ENCODE data around the gene HSPBP1. TPM values are rescaled to one million over a fixed set of nuclear protein-coding genes. Genes with fewer than 3 reads are reported as not detected.

HSPBP1 gene
- total and polyA plus RNA-seq, 2 donors from 2014 or later = 37.6 to 55.9 TPM

DNA sequence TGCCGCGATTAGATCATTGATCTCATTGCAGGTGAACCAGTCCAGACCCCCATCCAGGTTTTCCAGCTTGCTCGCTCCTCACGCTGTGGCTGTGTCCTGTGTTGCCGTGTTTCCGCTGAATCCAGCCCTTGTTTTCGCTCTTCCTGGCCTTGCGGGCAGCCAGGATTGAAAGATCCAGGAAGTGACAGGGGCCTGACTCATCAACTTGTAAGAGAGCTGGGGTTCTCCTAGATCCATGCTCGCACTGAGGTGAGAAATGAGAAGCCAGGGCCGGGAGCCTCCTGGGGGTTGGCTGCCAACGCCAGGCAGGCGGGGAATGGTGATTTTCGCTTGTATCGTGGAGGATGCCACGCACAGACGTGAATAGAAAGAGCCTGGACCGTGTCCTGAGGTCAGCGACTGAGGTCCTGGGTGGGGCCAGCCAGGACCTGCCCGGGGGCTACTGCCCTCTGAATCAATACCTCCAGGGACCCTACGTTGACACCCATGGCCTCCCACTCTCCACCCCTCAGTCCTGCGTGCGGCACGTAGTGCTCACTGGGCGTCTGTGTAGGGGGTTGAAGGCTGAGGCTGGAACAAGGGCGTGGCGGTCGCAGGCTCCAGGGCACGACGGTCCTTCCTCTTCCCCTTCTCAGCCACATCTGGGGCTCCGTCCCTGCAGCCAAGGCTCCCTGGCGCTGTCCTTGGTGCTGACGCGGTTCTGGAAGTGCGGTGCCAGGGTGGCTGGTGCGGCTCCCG lies 63.3 kb downstream of the HSPBP1 start:
- Histone ChIP-seq H3K9me3 (ENCODE audit: control insufficient read depth in 2 of 3, insufficient read depth in 1 of 3, low read length in 3 of 3) (peaks cover 0 to 4% (median 2%) of the 10 kb centered on the region in 3 donors), H3K4me3 (ENCODE audit: low read length in 3 of 3) (peak overlapping the region in 1 of 3 donors; percentile 39), H3K27ac (ENCODE audit: low read depth in 2 of 2, low read length in 2 of 2) (no peak overlapping the region), H3K36me3 (ENCODE audit: control insufficient read depth in 2 of 3, insufficient read depth in 3 of 3, low read length in 3 of 3) (no peaks in the 10 kb centered on the region), H3K9ac (ENCODE audit: low read length in 3 of 3) (no peak overlapping the region), H3K27me3 (ENCODE audit: control insufficient read depth, insufficient read depth, low read length) (no peaks in the 10 kb centered on the region), H3K4me1 (ENCODE audit: control insufficient read depth in 2 of 3, insufficient read depth in 2 of 3, low read depth in 1 of 3, low read length in 3 of 3) (peaks cover 0 to 2% (median 0%) of the 10 kb centered on the region in 3 donors)
- DNase-seq = peak; percentile 77 to 90 (median 87)
- TF ChIP-seq, protein P1, sequence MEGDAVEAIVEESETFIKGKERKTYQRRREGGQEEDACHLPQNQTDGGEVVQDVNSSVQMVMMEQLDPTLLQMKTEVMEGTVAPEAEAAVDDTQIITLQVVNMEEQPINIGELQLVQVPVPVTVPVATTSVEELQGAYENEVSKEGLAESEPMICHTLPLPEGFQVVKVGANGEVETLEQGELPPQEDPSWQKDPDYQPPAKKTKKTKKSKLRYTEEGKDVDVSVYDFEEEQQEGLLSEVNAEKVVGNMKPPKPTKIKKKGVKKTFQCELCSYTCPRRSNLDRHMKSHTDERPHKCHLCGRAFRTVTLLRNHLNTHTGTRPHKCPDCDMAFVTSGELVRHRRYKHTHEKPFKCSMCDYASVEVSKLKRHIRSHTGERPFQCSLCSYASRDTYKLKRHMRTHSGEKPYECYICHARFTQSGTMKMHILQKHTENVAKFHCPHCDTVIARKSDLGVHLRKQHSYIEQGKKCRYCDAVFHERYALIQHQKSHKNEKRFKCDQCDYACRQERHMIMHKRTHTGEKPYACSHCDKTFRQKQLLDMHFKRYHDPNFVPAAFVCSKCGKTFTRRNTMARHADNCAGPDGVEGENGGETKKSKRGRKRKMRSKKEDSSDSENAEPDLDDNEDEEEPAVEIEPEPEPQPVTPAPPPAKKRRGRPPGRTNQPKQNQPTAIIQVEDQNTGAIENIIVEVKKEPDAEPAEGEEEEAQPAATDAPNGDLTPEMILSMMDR (IDR thresholded peaks at IDR 0.05; ENCODE audit: borderline replicate concordance, extremely low read depth, insufficient read depth) = no peak
- intact Hi-C loops (cut with DNase I) = no loop called here
- no peak for FAIRE-seq

DNA sequence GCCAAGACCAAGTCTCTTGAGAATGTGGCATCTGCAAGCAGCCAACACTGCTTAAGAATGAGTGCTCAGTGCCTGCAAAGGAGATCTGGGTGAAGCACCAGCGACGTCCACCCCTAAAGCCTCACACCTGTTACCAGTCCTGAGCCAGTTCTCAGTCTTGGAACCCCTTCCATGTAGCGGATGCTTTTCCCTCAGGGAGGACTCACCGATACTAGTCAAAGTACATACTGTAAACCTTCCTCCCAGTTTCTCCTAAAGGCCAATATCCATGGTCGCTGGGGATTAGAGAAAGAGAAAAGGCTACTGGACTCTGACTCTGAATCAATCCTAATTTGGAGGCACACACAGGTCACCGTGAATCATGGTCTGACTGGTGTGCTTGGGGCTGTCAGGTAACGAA lies 66.4 kb downstream of the HSPBP1 start:
- Histone ChIP-seq H3K27me3 (ENCODE audit: control insufficient read depth, insufficient read depth, low read length) (no peaks in the 10 kb centered on the region), H3K36me3 (ENCODE audit: control insufficient read depth in 2 of 3, insufficient read depth in 3 of 3, low read length in 3 of 3) (no peaks in the 10 kb centered on the region), H3K4me1 (ENCODE audit: control insufficient read depth in 2 of 3, insufficient read depth in 2 of 3, low read depth in 1 of 3, low read length in 3 of 3) (peaks cover 0 to 2% (median 0%) of the 10 kb centered on the region in 3 donors), H3K9me3 (ENCODE audit: control insufficient read depth in 2 of 3, insufficient read depth in 1 of 3, low read length in 3 of 3) (peaks cover 0 to 4% (median 2%) of the 10 kb centered on the region in 3 donors), H3K9ac (ENCODE audit: low read length in 3 of 3) (no peak overlapping the region), H3K4me3 (ENCODE audit: low read length in 3 of 3) (no peak overlapping the region), H3K27ac (ENCODE audit: low read depth in 2 of 2, low read length in 2 of 2) (no peak overlapping the region)
- intact Hi-C loops (cut with DNase I) = no loop called here
- FAIRE-seq (no peak), DNase-seq (no peak)
- TF ChIP-seq, protein P1 (IDR thresholded peaks at IDR 0.05; ENCODE audit: borderline replicate concordance, extremely low read depth, insufficient read depth) = no peak

DNA sequence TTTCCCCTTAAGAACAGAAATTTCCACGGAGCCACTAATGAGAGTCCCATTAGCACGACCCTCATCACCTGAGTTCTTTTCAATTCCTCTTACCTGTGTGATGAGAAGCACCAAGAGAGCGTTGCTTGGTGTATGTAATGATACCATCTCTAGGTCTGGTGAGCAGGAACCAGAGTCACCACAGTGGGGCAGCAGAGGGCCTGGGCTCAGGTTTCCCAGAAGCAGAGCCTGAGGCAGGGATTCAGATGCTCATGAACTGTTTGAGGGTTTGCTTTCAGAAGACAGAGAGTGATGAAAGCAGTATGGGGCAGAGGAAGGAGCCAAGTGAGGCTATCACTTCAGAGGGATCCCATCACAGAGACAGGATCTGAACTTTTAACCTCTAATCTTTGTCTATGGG lies 67.5 kb downstream of the HSPBP1 start:
- Histone ChIP-seq H3K4me1 (ENCODE audit: control insufficient read depth in 2 of 3, insufficient read depth in 2 of 3, low read depth in 1 of 3, low read length in 3 of 3) (peaks cover 0 to 2% (median 0%) of the 10 kb centered on the region in 3 donors), H3K9ac (ENCODE audit: low read length in 3 of 3) (no peak overlapping the region), H3K9me3 (ENCODE audit: control insufficient read depth in 2 of 3, insufficient read depth in 1 of 3, low read length in 3 of 3) (peaks cover 0 to 4% (median 2%) of the 10 kb centered on the region in 3 donors), H3K4me3 (ENCODE audit: low read length in 3 of 3) (no peak overlapping the region), H3K36me3 (ENCODE audit: control insufficient read depth in 2 of 3, insufficient read depth in 3 of 3, low read length in 3 of 3) (no peaks in the 10 kb centered on the region), H3K27ac (ENCODE audit: low read depth in 2 of 2, low read length in 2 of 2) (no peak overlapping the region), H3K27me3 (ENCODE audit: control insufficient read depth, insufficient read depth, low read length) (no peaks in the 10 kb centered on the region)
- FAIRE-seq (no peak), DNase-seq (no peak)
- intact Hi-C loops (cut with DNase I) = no loop called here
- TF ChIP-seq, protein P1 (IDR thresholded peaks at IDR 0.05; ENCODE audit: borderline replicate concordance, extremely low read depth, insufficient read depth) = no peak

Small RNAs within 50 kb of the gene (microRNA-seq; reads per million reads assigned to microRNA genes)
- gene MIR6802 (not detected), gene MIR6803 (2.4 reads per million), gene MIR6804 (not detected)

Other genes starting within 250 kb of the HSPBP1 start
- 0.35 TPM for gene GP6, start 241.8 kb downstream of the HSPBP1 start, total RNA-seq
- 0.73 TPM for gene GP6, start 241.8 kb downstream of the HSPBP1 start, polyA plus RNA-seq (ENCODE audit: insufficient read depth, low read depth, low replicate concordance)
- 38.7 TPM for gene RDH13, start 217.0 kb downstream of the HSPBP1 start, total RNA-seq
- 24.9 TPM for gene RDH13, start 217.0 kb downstream of the HSPBP1 start, polyA plus RNA-seq (ENCODE audit: insufficient read depth, low read depth, low replicate concordance)
- 95.0 TPM for gene EPS8L1, start 204.2 kb downstream of the HSPBP1 start, total RNA-seq
- 45.4 TPM for gene EPS8L1, start 204.2 kb downstream of the HSPBP1 start, polyA plus RNA-seq (ENCODE audit: insufficient read depth, low read depth, low replicate concordance)
- 146 TPM for gene PPP1R12C, start 162.5 kb downstream of the HSPBP1 start, total RNA-seq
- 89.0 TPM for gene PPP1R12C, start 162.5 kb downstream of the HSPBP1 start, polyA plus RNA-seq (ENCODE audit: insufficient read depth, low read depth, low replicate concordance)
- not detected for gene TNNT1, start 130.9 kb downstream of the HSPBP1 start, total RNA-seq
- gene TNNT1, start 130.9 kb downstream of the HSPBP1 start, polyA plus RNA-seq (ENCODE audit: insufficient read depth, low read depth, low replicate concordance) = not detected
- gene TNNI3, start 122.4 kb downstream of the HSPBP1 start, total RNA-seq = 0.41 TPM
- gene TNNI3, start 122.4 kb downstream of the HSPBP1 start, polyA plus RNA-seq (ENCODE audit: insufficient read depth, low read depth, low replicate concordance) = 1.7 TPM
- gene DNAAF3, start 113.5 kb downstream of the HSPBP1 start, total RNA-seq = 11.4 TPM
- 5.1 TPM for gene DNAAF3, start 113.5 kb downstream of the HSPBP1 start, polyA plus RNA-seq (ENCODE audit: insufficient read depth, low read depth, low replicate concordance)
- not detected for gene SYT5, start 99.8 kb downstream of the HSPBP1 start, total RNA-seq
- not detected for gene SYT5, start 99.8 kb downstream of the HSPBP1 start, polyA plus RNA-seq (ENCODE audit: insufficient read depth, low read depth, low replicate concordance)
- 2.8 TPM for gene PTPRH, start 70.6 kb downstream of the HSPBP1 start, total RNA-seq
- not detected for gene PTPRH, start 70.6 kb downstream of the HSPBP1 start, polyA plus RNA-seq (ENCODE audit: insufficient read depth, low read depth, low replicate concordance)
- 3.3 TPM for gene TMEM86B, start 51.3 kb downstream of the HSPBP1 start, total RNA-seq
- 4.6 TPM for gene TMEM86B, start 51.3 kb downstream of the HSPBP1 start, polyA plus RNA-seq (ENCODE audit: insufficient read depth, low read depth, low replicate concordance)
- gene PPP6R1, start 21.1 kb downstream of the HSPBP1 start, total RNA-seq = 61.6 TPM
- gene PPP6R1, start 21.1 kb downstream of the HSPBP1 start, polyA plus RNA-seq (ENCODE audit: insufficient read depth, low read depth, low replicate concordance) = 30.6 TPM
- gene BRSK1, start 3.9 kb upstream of the HSPBP1 start, total RNA-seq = 6.5 TPM
- 1.4 TPM for gene BRSK1, start 3.9 kb upstream of the HSPBP1 start, polyA plus RNA-seq (ENCODE audit: insufficient read depth, low read depth, low replicate concordance)
- gene TMEM150B, start 45.2 kb upstream of the HSPBP1 start, total RNA-seq = 3.6 TPM
- gene TMEM150B, start 45.2 kb upstream of the HSPBP1 start, polyA plus RNA-seq (ENCODE audit: insufficient read depth, low read depth, low replicate concordance) = 5.4 TPM
- 13.0 TPM for gene KMT5C, start 59.8 kb upstream of the HSPBP1 start, total RNA-seq
- gene KMT5C, start 59.8 kb upstream of the HSPBP1 start, polyA plus RNA-seq (ENCODE audit: insufficient read depth, low read depth, low replicate concordance) = 4.1 TPM
- 3.8 TPM for gene COX6B2, start 74.6 kb upstream of the HSPBP1 start, total RNA-seq
- gene COX6B2, start 74.6 kb upstream of the HSPBP1 start, polyA plus RNA-seq (ENCODE audit: insufficient read depth, low read depth, low replicate concordance) = 0.62 TPM
- not detected for gene GARIN5B, start 83.2 kb upstream of the HSPBP1 start, total RNA-seq
- gene GARIN5B, start 83.2 kb upstream of the HSPBP1 start, polyA plus RNA-seq (ENCODE audit: insufficient read depth, low read depth, low replicate concordance) = not detected
- gene IL11, start 90.4 kb upstream of the HSPBP1 start, total RNA-seq = 0.47 TPM
- 0.37 TPM for gene IL11, start 90.4 kb upstream of the HSPBP1 start, polyA plus RNA-seq (ENCODE audit: insufficient read depth, low read depth, low replicate concordance)
- not detected for gene TMEM190, start 96.7 kb upstream of the HSPBP1 start, total RNA-seq
- gene TMEM190, start 96.7 kb upstream of the HSPBP1 start, polyA plus RNA-seq (ENCODE audit: insufficient read depth, low read depth, low replicate concordance) = not detected
- 24.3 TPM for gene TMEM238, start 104.2 kb upstream of the HSPBP1 start, total RNA-seq
- 8.1 TPM for gene TMEM238, start 104.2 kb upstream of the HSPBP1 start, polyA plus RNA-seq (ENCODE audit: insufficient read depth, low read depth, low replicate concordance)
- 1,259 TPM for gene RPL28, start 105.8 kb upstream of the HSPBP1 start, total RNA-seq
- gene RPL28, start 105.8 kb upstream of the HSPBP1 start, polyA plus RNA-seq (ENCODE audit: insufficient read depth, low read depth, low replicate concordance) = 1,453 TPM
- gene UBE2S, start 127.7 kb upstream of the HSPBP1 start, total RNA-seq = 16.8 TPM
- 20.8 TPM for gene UBE2S, start 127.7 kb upstream of the HSPBP1 start, polyA plus RNA-seq (ENCODE audit: insufficient read depth, low read depth, low replicate concordance)
- gene SHISA7, start 163.2 kb upstream of the HSPBP1 start, total RNA-seq = not detected
- not detected for gene SHISA7, start 163.2 kb upstream of the HSPBP1 start, polyA plus RNA-seq (ENCODE audit: insufficient read depth, low read depth, low replicate concordance)
- gene ISOC2, start 181.5 kb upstream of the HSPBP1 start, total RNA-seq = 45.9 TPM
- gene ISOC2, start 181.5 kb upstream of the HSPBP1 start, polyA plus RNA-seq (ENCODE audit: insufficient read depth, low read depth, low replicate concordance) = 326 TPM
- gene C19orf85, start 184.6 kb upstream of the HSPBP1 start, total RNA-seq = not detected
- not detected for gene C19orf85, start 184.6 kb upstream of the HSPBP1 start, polyA plus RNA-seq (ENCODE audit: insufficient read depth, low read depth, low replicate concordance)
- 12.0 TPM for gene ZNF628, start 196.5 kb upstream of the HSPBP1 start, total RNA-seq
- gene ZNF628, start 196.5 kb upstream of the HSPBP1 start, polyA plus RNA-seq (ENCODE audit: insufficient read depth, low read depth, low replicate concordance) = 2.3 TPM
- 42.6 TPM for gene NAT14, start 205.1 kb upstream of the HSPBP1 start, total RNA-seq
- 45.0 TPM for gene NAT14, start 205.1 kb upstream of the HSPBP1 start, polyA plus RNA-seq (ENCODE audit: insufficient read depth, low read depth, low replicate concordance)
- 9.4 TPM for gene SSC5D, start 208.3 kb upstream of the HSPBP1 start, total RNA-seq
- 2.2 TPM for gene SSC5D, start 208.3 kb upstream of the HSPBP1 start, polyA plus RNA-seq (ENCODE audit: insufficient read depth, low read depth, low replicate concordance)